B cell (primary cell): ENCODE measurements around the gene SOX6. TPM values are rescaled to one million over a fixed set of nuclear protein-coding genes. Genes with fewer than 3 reads are reported as not detected.

ENCODE experiments used
- ATAC-seq: fragments of 200-7000 bp; cut with Tn5 transposase; one replicate; pipeline ENCODE4 v1.10.0; 2021; ENCODE audit warnings: low read depth, mild to moderate bottlenecking, moderate number of reproducible peaks, moderate library complexity
- CTCF ChIA-PET: fragments of 350-600 bp; sonication (Branson Sonifier 250); formaldehyde crosslinking; loops from one replicate; lab custom pipeline; 2021; ENCODE audit warnings: antibody characterized with exemption, inconsistent platforms; lab: Charles Lee
- POLR2A ChIA-PET: fragments of 350-600 bp; sonication (Branson Sonifier 250); formaldehyde crosslinking; loops from one replicate; lab custom pipeline; 2021; ENCODE audit warnings: antibody characterized with exemption; lab: Charles Lee
- DNase-seq: peaks from one replicate; pipeline ENCODE4 v3.0.0; 2013
- H2AFZ ChIP-seq: 2 replicates; pipeline ENCODE4 v1.6.1; 2012; ENCODE audit warnings: mild to moderate bottlenecking, low read depth, low read length; ENCODE audit not compliant: insufficient read depth, poor library complexity, severe bottlenecking
- H3K27ac ChIP-seq, 2 donors: 1 replicate in 1 of 2; 2 replicates in 1 of 2; pipeline ENCODE4 v1.5.1; 2012 to 2013; ENCODE audit warnings: low read length in 2 of 2, mild to moderate bottlenecking in 2 of 2, moderate library complexity in 1 of 2
- H3K27me3 ChIP-seq, 4 experiments: fragments of 200-600 bp in 1 of 4; sonication (generic) in 1 of 4; replicated peaks in 1 of 4; 1 replicate in 2 of 4; 2 replicates in 2 of 4; pipeline versions ENCODE4 v1.6.1 to v1.7.0; 2013 to 2016; ENCODE audit warnings: low read length in 3 of 4, mild to moderate bottlenecking in 2 of 4, mixed read lengths in 1 of 4, moderate library complexity in 1 of 4; ENCODE audit not compliant: insufficient read depth in 4 of 4, control insufficient read depth in 3 of 4; ENCODE audit errors: control extremely low read depth in 1 of 4
- H3K36me3 ChIP-seq, 2 experiments: replicated peaks in 1 of 2; 1 replicate in 1 of 2; 2 replicates in 1 of 2; pipeline versions ENCODE4 v1.6.1 to v1.7.1; 2013; ENCODE audit warnings: low read length in 1 of 2; ENCODE audit not compliant: insufficient read depth in 2 of 2, control insufficient read depth in 1 of 2; ENCODE audit errors: control extremely low read depth in 1 of 2, extremely low read depth in 1 of 2
- H3K4me1 ChIP-seq, 2 donors: fragments of 200-600 bp in 1 of 2; sonication (generic) in 1 of 2; 1 replicate in 1 of 2; 2 replicates in 1 of 2; pipeline versions ENCODE4 v1.5.1 to v1.6.1; 2013 to 2017; ENCODE audit warnings: low read length in 2 of 2; ENCODE audit not compliant: control insufficient read depth in 2 of 2, insufficient read depth in 2 of 2
- H3K4me2 ChIP-seq: replicated peaks from 2 replicates; pipeline ENCODE3; 2012; ENCODE audit warnings: mild to moderate bottlenecking, low read depth, low read length; ENCODE audit not compliant: poor library complexity, severe bottlenecking
- H3K4me3 ChIP-seq, 5 experiments: fragments of 200-600 bp in 1 of 5; sonication (generic) in 1 of 5; 1 replicate in 3 of 5; 2 replicates in 2 of 5; pipeline versions ENCODE4 v1.5.1 to v1.7.0; 2011 to 2016; ENCODE audit warnings: low read length in 4 of 5, mild to moderate bottlenecking in 4 of 5, low read depth in 2 of 5, control low read depth in 1 of 5, moderate library complexity in 1 of 5; ENCODE audit not compliant: insufficient read depth in 1 of 5; ENCODE audit errors: control extremely low read depth in 1 of 5, extremely low read depth in 1 of 5
- H3K79me2 ChIP-seq: fragments of 200-600 bp; sonication (generic); one replicate; pipeline ENCODE4 v1.6.0; 2016; ENCODE audit warnings: low read length; ENCODE audit not compliant: control insufficient read depth, insufficient read depth
- H3K9ac ChIP-seq: fragments of 200-600 bp; sonication (generic); 2 replicates; pipeline ENCODE4 v1.6.1; 2017; ENCODE audit warnings: mild to moderate bottlenecking, low read length, moderate library complexity
- H3K9me3 ChIP-seq, 3 donors: one replicate each; pipeline versions ENCODE4 v1.6.1 to v1.7.1; 2013; ENCODE audit warnings: low read length in 2 of 3; ENCODE audit not compliant: control insufficient read depth in 2 of 3, insufficient read depth in 1 of 3; ENCODE audit errors: control extremely low read depth in 1 of 3
- H4K20me1 ChIP-seq: 2 replicates; pipeline ENCODE4 v1.6.0; 2012; ENCODE audit warnings: mild to moderate bottlenecking, low read length; ENCODE audit not compliant: insufficient read depth, control insufficient read depth, poor library complexity, severe bottlenecking
- H3K27ac Mint-ChIP-seq: one replicate; pipeline ENCODE4 v1.8.0; 2021; ENCODE audit warnings: mixed read lengths
- H3K27me3 Mint-ChIP-seq: one replicate; pipeline ENCODE4 v1.8.0; 2021; ENCODE audit warnings: mixed read lengths
- H3K4me1 Mint-ChIP-seq: one replicate; pipeline ENCODE4 v1.8.0; 2021; ENCODE audit warnings: mixed read lengths
- H3K4me3 Mint-ChIP-seq: one replicate; pipeline ENCODE4 v1.8.0; 2021; ENCODE audit warnings: mixed read lengths
- H3K9me3 Mint-ChIP-seq: one replicate; pipeline ENCODE4 v1.8.0; 2022; ENCODE audit warnings: mixed read lengths; ENCODE audit not compliant: insufficient read depth
- EZH2 ChIP-seq: IDR thresholded peaks from 2 replicates; pipeline ENCODE4 v1.6.1; 2012; ENCODE audit warnings: borderline replicate concordance, low read depth, mild to moderate bottlenecking, moderate library complexity, low read length; ENCODE audit not compliant: insufficient read depth, poor library complexity, severe bottlenecking
- WGBS: methylation state at CpG from one replicate; pipeline ENCODE4 v1.1.5; 2013; ENCODE audit warnings: missing lambda C conversion rate; ENCODE audit not compliant: insufficient coverage; 5-methylcytosine and 5-hydroxymethylcytosine counted together
- intact Hi-C: fragments of 100-400 bp; cut with micrococcal nuclease; formaldehyde crosslinking; loops from one replicate; pipeline ENCODE4 v1.10.0; 2022
- polyA plus RNA-seq: library from polyadenylated mRNA; depleted of rRNA; stranded (reverse); fragments of >200 nt; gene quantifications from 2 replicates; pipeline ENCODE4 v1.2.3, GENCODE V29; 2012
- total RNA-seq, 2 donors: library from RNA; stranded (reverse); fragments of 120-200 nt in 1 of 2; gene quantifications; 1 replicate in 1 of 2; 2 replicates in 1 of 2; pipeline versions ENCODE4 v1.2.3 to v1.2.4, GENCODE V29; 2013 to 2022
- TF ChIP-seq, protein P1 (sequence below): fragments of 200-600 bp; IDR thresholded peaks from one replicate; pipeline ENCODE4 v1.8.0; 2022; ENCODE audit warnings: antibody characterized with exemption, mild to moderate bottlenecking

The SOX6 gene
- total and polyA plus RNA-seq, 2 donors (not counting 1 experiment from before 2014, with no cell fraction given), result not detected

DNA sequence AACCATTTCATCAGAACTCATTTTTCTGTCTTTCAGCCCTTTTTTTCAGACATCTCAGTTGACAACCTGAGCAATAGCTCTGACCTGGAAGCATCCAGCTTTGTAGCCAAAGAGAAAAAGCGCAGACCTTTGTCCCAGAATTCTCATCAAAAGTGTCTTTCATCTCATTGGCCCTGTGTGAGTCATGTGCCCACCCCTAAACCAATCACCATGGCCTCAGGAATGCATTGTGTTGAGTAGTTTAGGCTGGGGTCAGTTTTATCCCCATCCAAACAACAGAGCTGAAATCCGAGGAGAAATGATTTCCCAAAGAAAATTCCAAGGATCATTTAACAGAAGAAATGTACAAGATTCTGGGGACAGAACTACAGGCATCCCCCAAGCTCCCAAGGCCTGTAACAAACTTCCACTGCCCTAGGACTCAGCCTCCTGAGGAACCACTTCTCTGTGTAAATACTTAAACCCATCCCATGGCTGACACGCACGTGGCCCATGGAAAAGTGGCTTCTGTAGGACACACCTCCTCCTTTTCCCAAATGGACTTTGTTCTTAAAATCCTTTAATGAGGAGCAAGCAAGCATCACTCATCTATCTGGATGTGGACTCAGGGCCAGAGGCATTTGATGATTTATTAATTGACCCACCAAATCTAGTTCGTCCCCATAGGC is 429.0 kb downstream of the SOX6 start:
- Histone ChIP-seq H2AFZ (no peak overlapping the region), H3K9me3 (peaks cover 0 to 11% (median 0%) of the 10 kb centered on the region in 3 donors), H3K4me3 (no peak overlapping the region), H3K9ac (no peak overlapping the region), H3K27me3 (no peaks in the 10 kb centered on the region), H3K4me2 (no peak overlapping the region), H3K79me2 (no peaks in the 10 kb centered on the region), H3K27ac (no peak overlapping the region), H3K4me1 (no peaks in the 10 kb centered on the region), H3K36me3 (no peaks in the 10 kb centered on the region), H4K20me1 (no peaks in the 10 kb centered on the region)
- Mint-ChIP-seq H3K9me3 (peaks cover 3% of the 10 kb centered on the region), H3K27ac (no peak overlapping the region), H3K4me1 (no peaks in the 10 kb centered on the region), H3K4me3 (no peak overlapping the region), H3K27me3 (no peaks in the 10 kb centered on the region)
- intact Hi-C loops, result no loop called here
- POLR2A ChIA-PET, result no interaction called here
- TF ChIP-seq, protein P1, sequence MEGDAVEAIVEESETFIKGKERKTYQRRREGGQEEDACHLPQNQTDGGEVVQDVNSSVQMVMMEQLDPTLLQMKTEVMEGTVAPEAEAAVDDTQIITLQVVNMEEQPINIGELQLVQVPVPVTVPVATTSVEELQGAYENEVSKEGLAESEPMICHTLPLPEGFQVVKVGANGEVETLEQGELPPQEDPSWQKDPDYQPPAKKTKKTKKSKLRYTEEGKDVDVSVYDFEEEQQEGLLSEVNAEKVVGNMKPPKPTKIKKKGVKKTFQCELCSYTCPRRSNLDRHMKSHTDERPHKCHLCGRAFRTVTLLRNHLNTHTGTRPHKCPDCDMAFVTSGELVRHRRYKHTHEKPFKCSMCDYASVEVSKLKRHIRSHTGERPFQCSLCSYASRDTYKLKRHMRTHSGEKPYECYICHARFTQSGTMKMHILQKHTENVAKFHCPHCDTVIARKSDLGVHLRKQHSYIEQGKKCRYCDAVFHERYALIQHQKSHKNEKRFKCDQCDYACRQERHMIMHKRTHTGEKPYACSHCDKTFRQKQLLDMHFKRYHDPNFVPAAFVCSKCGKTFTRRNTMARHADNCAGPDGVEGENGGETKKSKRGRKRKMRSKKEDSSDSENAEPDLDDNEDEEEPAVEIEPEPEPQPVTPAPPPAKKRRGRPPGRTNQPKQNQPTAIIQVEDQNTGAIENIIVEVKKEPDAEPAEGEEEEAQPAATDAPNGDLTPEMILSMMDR, result no peak
- no peak for TF ChIP-seq EZH2
- 78% methylated on average over 4 of the region's 5 CpGs for WGBS
- no peak for DNase-seq
- CTCF ChIA-PET, result no interaction called here
- ATAC-seq, result no peak

DNA sequence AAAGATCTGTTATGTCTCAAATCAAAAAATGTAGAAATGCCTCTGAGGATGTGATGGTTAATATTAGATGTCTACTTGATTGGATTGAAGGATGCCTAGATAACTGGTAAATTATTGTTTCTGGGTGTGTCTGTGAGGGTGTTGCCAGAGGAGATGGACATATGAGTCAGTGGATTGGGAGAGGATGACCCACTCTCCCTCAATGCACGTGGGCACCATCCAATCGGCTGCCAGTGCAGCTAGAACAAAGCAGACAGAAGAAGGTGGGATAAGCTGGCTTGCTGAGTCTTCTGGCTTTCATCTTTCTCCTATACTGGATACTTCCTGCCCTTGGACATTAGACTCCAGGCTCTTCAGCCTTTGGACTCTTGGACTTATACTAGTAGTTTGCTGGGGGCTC is 430.3 kb downstream of the SOX6 start:
- ATAC-seq, result no peak
- no peak overlapping the region for H3K4me2 ChIP-seq
- DNase-seq, result no peak

More for the DNA sequence above, 430.3 kb downstream of the SOX6 start:
- H3K27ac ChIP-seq, result no peak overlapping the region
- no peaks in the 10 kb centered on the region for H3K4me1 Mint-ChIP-seq
- H3K9ac ChIP-seq, result no peak overlapping the region
- no peak overlapping the region for H2AFZ ChIP-seq
- H3K4me1 ChIP-seq, result no peaks in the 10 kb centered on the region
- H3K27ac Mint-ChIP-seq, result no peak overlapping the region
- ChIA-PET POLR2A (no interaction called here), CTCF (no interaction called here)
- WGBS, result no CpG with 5 or more reads among the region's 2 CpGs
- no peaks in the 10 kb centered on the region for H3K27me3 Mint-ChIP-seq
- H3K9me3 Mint-ChIP-seq, result no peaks in the 10 kb centered on the region
- H3K4me3 Mint-ChIP-seq, result no peak overlapping the region
- no peak for TF ChIP-seq EZH2
- TF ChIP-seq, protein P1, result no peak
- H3K9me3 ChIP-seq, result peaks cover 0 to 11% (median 0%) of the 10 kb centered on the region in 3 donors
- no peaks in the 10 kb centered on the region for H4K20me1 ChIP-seq
- no peaks in the 10 kb centered on the region for H3K27me3 ChIP-seq
- no peaks in the 10 kb centered on the region for H3K36me3 ChIP-seq
- intact Hi-C loops, result no loop called here
- no peaks in the 10 kb centered on the region for H3K79me2 ChIP-seq
- H3K4me3 ChIP-seq, result no peak overlapping the region
